ENCODE data around the gene BACH2. TPM values are rescaled to one million over a fixed set of nuclear protein-coding genes. Genes with fewer than 3 reads are reported as not detected.

BACH2 gene
- polyA plus RNA-seq, 1 donor from 2014 or later, result 45.5 TPM

GRCh38 chr6:90305800-90306448 is 9.3 kb upstream of the BACH2 start:
- Histone ChIP-seq H3K9me2 (ENCODE audit: insufficient read depth, low read length) (no peaks in the 10 kb centered on the region), H4K20me1 (ENCODE audit: insufficient read depth) (no peaks in the 10 kb centered on the region), H3K4me3 (ENCODE audit: low read length) (no peak overlapping the region), H3K4me2 (ENCODE audit: low read length) (no peak overlapping the region), H2AFZ (ENCODE audit: low read depth, low read length) (no peak overlapping the region), H3K36me3 (ENCODE audit: insufficient read depth, low read length) (no peaks in the 10 kb centered on the region), H3K79me2 (replicated peaks; ENCODE audit: insufficient read depth, low read length) (no peaks in the 10 kb centered on the region), H3K27ac (ENCODE audit: low read length) (no peak overlapping the region), H3K9ac (ENCODE audit: low read length) (no peak overlapping the region), H3F3A (ENCODE audit: insufficient read depth, low read length, poor library complexity, severe bottlenecking) (no peaks in the 10 kb centered on the region), H3K9me3 (ENCODE audit: low read length) (no peaks in the 10 kb centered on the region), H3K27me3 (ENCODE audit: insufficient read depth, low read depth, low read length) (no peaks in the 10 kb centered on the region)
- no peak for TF ChIP-seq MXI1 (conservative IDR thresholded peaks at IDR 0.05; ENCODE audit: poor library complexity, severe bottlenecking)
- TF ChIP-seq SMC3 (conservative IDR thresholded peaks at IDR 0.05; ENCODE audit: poor library complexity), result no peak
- TF ChIP-seq EP300 (conservative IDR thresholded peaks at IDR 0.05; ENCODE audit: poor library complexity, severe bottlenecking), result no peak
- no peak for TF ChIP-seq POLR2AphosphoS5 (IDR thresholded peaks at IDR 0.05)
- no peak for TF ChIP-seq REST (IDR thresholded peaks at IDR 0.05; ENCODE audit: borderline replicate concordance)
- TF ChIP-seq RAD21 (conservative IDR thresholded peaks at IDR 0.05), result no peak
- TF ChIP-seq EZH2 (IDR thresholded peaks at IDR 0.05; ENCODE audit: borderline replicate concordance, insufficient read depth, low read length, poor library complexity, severe bottlenecking), result no peak
- no peak for TF ChIP-seq TAF1 (IDR thresholded peaks at IDR 0.05; ENCODE audit: low read depth)
- no peak for TF ChIP-seq CTCF (IDR thresholded peaks at IDR 0.05; ENCODE audit: poor library complexity, severe bottlenecking)

GRCh38 chr6:90304308-90304707 is 7.7 kb upstream of the BACH2 start:
- H3K27me3 ChIP-seq (ENCODE audit: insufficient read depth, low read depth, low read length), result no peaks in the 10 kb centered on the region
- H3K27ac ChIP-seq (ENCODE audit: low read length), result no peak overlapping the region
- H3K79me2 ChIP-seq (replicated peaks; ENCODE audit: insufficient read depth, low read length), result no peaks in the 10 kb centered on the region
- H3K9ac ChIP-seq (ENCODE audit: low read length), result no peak overlapping the region
- H2AFZ ChIP-seq (ENCODE audit: low read depth, low read length), result no peak overlapping the region
- H3K4me3 ChIP-seq (ENCODE audit: low read length), result no peak overlapping the region
- no peak overlapping the region for H3K4me2 ChIP-seq (ENCODE audit: low read length)
- no peaks in the 10 kb centered on the region for H3F3A ChIP-seq (ENCODE audit: insufficient read depth, low read length, poor library complexity, severe bottlenecking)
- TF ChIP-seq MXI1 (conservative IDR thresholded peaks at IDR 0.05; ENCODE audit: poor library complexity, severe bottlenecking), result no peak
- TF ChIP-seq POLR2AphosphoS5 (IDR thresholded peaks at IDR 0.05), result no peak
- TF ChIP-seq SMC3 (conservative IDR thresholded peaks at IDR 0.05; ENCODE audit: poor library complexity), result no peak
- no peak for TF ChIP-seq REST (IDR thresholded peaks at IDR 0.05; ENCODE audit: borderline replicate concordance)
- TF ChIP-seq CTCF (IDR thresholded peaks at IDR 0.05; ENCODE audit: poor library complexity, severe bottlenecking), result no peak
- no peak for TF ChIP-seq EZH2 (IDR thresholded peaks at IDR 0.05; ENCODE audit: borderline replicate concordance, insufficient read depth, low read length, poor library complexity, severe bottlenecking)
- no peak for TF ChIP-seq TAF1 (IDR thresholded peaks at IDR 0.05; ENCODE audit: low read depth)
- TF ChIP-seq RAD21 (conservative IDR thresholded peaks at IDR 0.05), result no peak
- TF ChIP-seq EP300 (conservative IDR thresholded peaks at IDR 0.05; ENCODE audit: poor library complexity, severe bottlenecking), result no peak
- no peaks in the 10 kb centered on the region for H3K9me3 ChIP-seq (ENCODE audit: low read length)
- no peaks in the 10 kb centered on the region for H4K20me1 ChIP-seq (ENCODE audit: insufficient read depth)
- H3K9me2 ChIP-seq (ENCODE audit: insufficient read depth, low read length), result no peaks in the 10 kb centered on the region
- no peaks in the 10 kb centered on the region for H3K36me3 ChIP-seq (ENCODE audit: insufficient read depth, low read length)
